Endothelial cell of umbilical vein (primary cell): ENCODE measurements around the gene PEMT. TPM values are rescaled to one million over a fixed set of nuclear protein-coding genes. Genes with fewer than 3 reads are reported as not detected.

Source experiments
- BruUV-seq: library from RNA; stranded (reverse); fragments of 400-500 nt; replicated peaks from 2 replicates; lab custom pipeline; 2021; lab: Mats Ljungman, UMichigan
- CTCF ChIA-PET: fragments of 300-600, 350-600 bp; sonication (Branson Sonifier 250); formaldehyde crosslinking; loops from one replicate; lab custom pipeline; 2021; ENCODE audit warnings: antibody characterized with exemption, inconsistent platforms; lab: Charles Lee
- POLR2A ChIA-PET: fragments of 300-600, 350-600 bp; sonication (Branson Sonifier 250); formaldehyde crosslinking; loops from one replicate; lab custom pipeline; 2021; ENCODE audit warnings: antibody characterized with exemption, inconsistent platforms; lab: Charles Lee
- DNase-seq: peaks from one replicate; pipeline ENCODE4 v3.0.0-alpha.2; 2011; ENCODE audit warnings: low read depth, low spot score
- FAIRE-seq: peaks from 2 replicates; lab custom pipeline; 2011; peaks lifted over from hg19 to GRCh38; lab: Jason Lieb, UNC
- H2AFZ ChIP-seq: 2 replicates; pipeline ENCODE4 v1.6.0; 2012; ENCODE audit warnings: low read depth, low read length, control low read depth, inconsistent platforms
- H3K27ac ChIP-seq: 2 replicates; pipeline ENCODE4 v1.5.1; 2011; ENCODE audit warnings: low read depth, mild to moderate bottlenecking, control low read depth, low read length, moderate library complexity; ENCODE audit not compliant: insufficient read depth
- H3K27me3 ChIP-seq, 2 experiments: 2 replicates each; pipeline versions ENCODE4 v1.6.0 to v1.6.1; 2011; ENCODE audit warnings: low read length in 2 of 2, mixed read lengths in 1 of 2; ENCODE audit not compliant: control insufficient read depth in 2 of 2, insufficient read depth in 2 of 2
- H3K36me3 ChIP-seq, 2 experiments: 2 replicates in 1 of 2; 3 replicates in 1 of 2; pipeline ENCODE4 v1.5.1; 2011; ENCODE audit warnings: low read length in 2 of 2, mild to moderate bottlenecking in 1 of 2, moderate library complexity in 1 of 2; ENCODE audit not compliant: control insufficient read depth in 2 of 2, insufficient read depth in 2 of 2; ENCODE audit errors: extremely low read depth in 1 of 2
- H3K4me1 ChIP-seq: 3 replicates; pipeline ENCODE4 v1.5.1; 2011; ENCODE audit warnings: mild to moderate bottlenecking, low read length; ENCODE audit not compliant: control insufficient read depth, insufficient read depth; ENCODE audit errors: extremely low read depth
- H3K4me2 ChIP-seq: 2 replicates; pipeline ENCODE4 v1.6.1; 2011; ENCODE audit warnings: low read length, control low read depth, mixed read lengths; ENCODE audit not compliant: insufficient read depth
- H3K4me3 ChIP-seq, 3 experiments: fragments of 200-600 bp in 1 of 3; sonication (generic), shearing (Covaris generic) in 1 of 3; replicated peaks in 1 of 3; 2 replicates each; pipeline ENCODE4 v1.5.1; 2011 to 2016; ENCODE audit warnings: control low read depth in 3 of 3, low read length in 3 of 3, mild to moderate bottlenecking in 2 of 3, inconsistent platforms in 1 of 3, low read depth in 1 of 3, moderate library complexity in 1 of 3; ENCODE audit not compliant: insufficient read depth in 1 of 3
- H3K79me2 ChIP-seq: 2 replicates; pipeline ENCODE4 v1.6.0; 2012; ENCODE audit warnings: low read length, inconsistent platforms; ENCODE audit not compliant: control insufficient read depth, insufficient read depth
- H3K9ac ChIP-seq: replicated peaks from 2 replicates; pipeline ENCODE3; 2011; ENCODE audit warnings: low read length, control low read depth; ENCODE audit not compliant: insufficient read depth; ENCODE audit errors: extremely low read depth
- H3K9me1 ChIP-seq: replicated peaks from 3 replicates; pipeline ENCODE4 v1.6.0; 2011; ENCODE audit warnings: mild to moderate bottlenecking, low read length; ENCODE audit not compliant: control insufficient read depth, insufficient read depth; ENCODE audit errors: extremely low read depth
- H3K9me3 ChIP-seq: replicated peaks from 2 replicates; pipeline ENCODE4 v1.5.1; 2012; ENCODE audit warnings: low read length, inconsistent platforms; ENCODE audit not compliant: control insufficient read depth, insufficient read depth
- H4K20me1 ChIP-seq: replicated peaks from 2 replicates; pipeline ENCODE3; 2011; ENCODE audit warnings: mild to moderate bottlenecking, low read length; ENCODE audit not compliant: control insufficient read depth, insufficient read depth; ENCODE audit errors: extremely low read depth
- EZH2 ChIP-seq: IDR thresholded peaks from 2 replicates; pipeline ENCODE4 v1.6.1; 2012; ENCODE audit warnings: borderline replicate concordance, low read depth, mild to moderate bottlenecking, moderate library complexity, low read length, inconsistent platforms; ENCODE audit not compliant: severe bottlenecking
- FOS ChIP-seq: IDR thresholded peaks from 2 replicates; pipeline ENCODE4 v1.6.1; 2011; ENCODE audit warnings: mild to moderate bottlenecking, low read length, moderate library complexity, borderline replicate concordance; ENCODE audit not compliant: insufficient read depth
- GATA2 ChIP-seq: IDR thresholded peaks from 2 replicates; pipeline ENCODE4 v1.7.0; 2011; ENCODE audit warnings: low read depth, mild to moderate bottlenecking, moderate library complexity, mixed read lengths, low read length; ENCODE audit not compliant: insufficient read length, insufficient read depth
- JUN ChIP-seq: IDR thresholded peaks from 2 replicates; pipeline ENCODE4 v1.6.1; 2011; ENCODE audit warnings: borderline replicate concordance, low read depth; ENCODE audit not compliant: insufficient read length, insufficient read depth
- MAX ChIP-seq: IDR thresholded peaks from 2 replicates; pipeline ENCODE4 v1.6.1; 2011; ENCODE audit not compliant: insufficient read depth, insufficient read length
- MYC ChIP-seq: IDR thresholded peaks from one replicate; pipeline ENCODE4 v1.6.1; 2011; ENCODE audit warnings: mild to moderate bottlenecking, low read depth, low read length
- POLR2A ChIP-seq: IDR thresholded peaks from 2 replicates; pipeline ENCODE4 v1.6.1; 2012; ENCODE audit warnings: low read depth, mild to moderate bottlenecking, control low read depth, low read length
- POLR2AphosphoS5 ChIP-seq: IDR thresholded peaks from 2 replicates; pipeline ENCODE4 v1.6.1; 2012; ENCODE audit warnings: low read depth, mild to moderate bottlenecking, control low read depth, low read length, moderate library complexity; ENCODE audit not compliant: insufficient read depth
- dilution Hi-C: fragments of 300-500 bp; cut with MboI; formaldehyde crosslinking; loops from one replicate; pipeline ENCODE4 v1.15.0; 2019; ENCODE audit warnings: low sequenced_read_pairs; ENCODE audit not compliant: extremely low pct_ligation_motif_present
- intact Hi-C: fragments of 100-400 bp; cut with micrococcal nuclease; formaldehyde crosslinking; loops from one replicate; pipeline ENCODE4 v1.10.0; 2022
- polyA plus RNA-seq, 4 experiments: library from polyadenylated mRNA; depleted of rRNA in 3 of 4; stranded (reverse) in 3 of 4; unstranded in 1 of 4; fragments of >200 nt; gene quantifications; 2 replicates each; pipeline versions ENCODE4 v1.2.1 to v1.2.3, GENCODE V29; 2011 to 2012; ENCODE audit warnings: missing spikeins in 1 of 4
- total RNA-seq: library from RNA; stranded (reverse); gene quantifications from 2 replicates; pipeline ENCODE4 v1.2.3, GENCODE V29; 2021
- TF ChIP-seq, protein P1 (sequence below), 2 donors: IDR thresholded peaks; 1 replicate in 1 of 2; 2 replicates in 1 of 2; pipeline ENCODE4 v1.5.1; 2011; ENCODE audit warnings: low read length in 2 of 2, mild to moderate bottlenecking in 2 of 2, moderate library complexity in 2 of 2, control low read depth in 1 of 2, inconsistent platforms in 1 of 2, low read depth in 1 of 2; ENCODE audit not compliant: insufficient read depth in 1 of 2; ENCODE audit errors: extremely low read depth in 1 of 2

PEMT gene
- total and polyA plus RNA-seq, 2 donors (not counting 3 experiments of a cell fraction or from before 2014, with no cell fraction given): 35.1 to 58.4 TPM

DNA sequence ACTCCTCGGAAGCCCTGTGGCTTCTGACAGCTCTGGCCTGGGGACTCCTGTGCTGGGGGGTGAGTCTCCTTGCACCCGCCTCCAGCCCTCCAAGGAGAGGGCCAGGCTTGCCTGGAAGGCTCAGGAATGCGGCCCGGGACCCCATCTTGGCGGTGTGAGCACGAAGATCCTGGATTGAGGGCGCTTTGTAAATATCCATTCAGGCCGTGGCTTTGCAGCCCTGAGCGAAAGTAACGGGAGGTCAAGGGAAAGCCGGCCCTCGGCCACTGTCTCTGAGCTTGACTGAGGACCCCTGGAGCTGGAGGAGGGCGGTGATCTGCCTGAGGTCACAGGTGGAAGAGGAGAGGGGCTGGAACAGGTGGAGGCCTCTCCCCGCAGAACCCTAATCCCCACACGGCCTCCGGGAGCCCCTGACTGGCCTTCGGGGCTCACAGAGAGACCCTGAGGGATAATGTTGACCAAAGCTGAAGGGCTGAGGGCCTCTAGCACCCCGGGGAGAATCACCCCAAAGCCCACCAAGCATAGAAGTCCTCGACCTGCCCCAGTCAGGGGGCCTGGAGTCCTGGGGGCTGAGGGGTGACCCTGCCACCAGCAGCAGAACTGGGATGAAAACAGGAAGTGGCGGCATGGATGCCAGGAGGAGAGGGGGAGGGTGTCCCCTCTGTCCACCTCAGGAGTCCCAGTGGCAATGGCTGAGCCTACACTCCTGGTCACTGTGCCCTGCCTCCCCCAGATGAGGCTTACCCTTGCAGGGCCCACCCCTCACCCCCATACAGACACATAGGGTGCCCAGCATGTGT is 87.0 kb downstream of the PEMT start:
- no peak overlapping the region for H2AFZ ChIP-seq
- no peaks in the 10 kb centered on the region for H3K36me3 ChIP-seq
- intact Hi-C loops (no loop called here), dilution Hi-C loops (no loop called here)
- H3K79me2 ChIP-seq: no peaks in the 10 kb centered on the region
- H3K4me3 ChIP-seq: no peak overlapping the region
- no peaks in the 10 kb centered on the region for H3K27me3 ChIP-seq
- POLR2A ChIA-PET: interaction anchor here (1.4 kb wide), 1 partner anchor 8 kb away, joined by 3 read pairs; the partner anchor contains the start of gene RASD1
- CTCF ChIA-PET: interaction anchor here (1.3 to 4.0 kb wide), 3 partner anchors 8 to 148 kb away, joined by 3 to 33 read pairs (median 6); partner anchors contain the start of gene RASD1
- FAIRE-seq (no peak), DNase-seq (no peak)
- H3K4me1 ChIP-seq: no peaks in the 10 kb centered on the region
- no TSS peak for BruUV-seq
- no peak overlapping the region for H3K27ac ChIP-seq
- no peaks in the 10 kb centered on the region for H3K9me1 ChIP-seq
- no peaks in the 10 kb centered on the region for H4K20me1 ChIP-seq
- TF ChIP-seq POLR2A (no peak), MYC (no peak), FOS (no peak), MAX (no peak), POLR2AphosphoS5 (no peak), GATA2 (no peak), EZH2 (no peak), JUN (no peak)
- TF ChIP-seq, protein P1, sequence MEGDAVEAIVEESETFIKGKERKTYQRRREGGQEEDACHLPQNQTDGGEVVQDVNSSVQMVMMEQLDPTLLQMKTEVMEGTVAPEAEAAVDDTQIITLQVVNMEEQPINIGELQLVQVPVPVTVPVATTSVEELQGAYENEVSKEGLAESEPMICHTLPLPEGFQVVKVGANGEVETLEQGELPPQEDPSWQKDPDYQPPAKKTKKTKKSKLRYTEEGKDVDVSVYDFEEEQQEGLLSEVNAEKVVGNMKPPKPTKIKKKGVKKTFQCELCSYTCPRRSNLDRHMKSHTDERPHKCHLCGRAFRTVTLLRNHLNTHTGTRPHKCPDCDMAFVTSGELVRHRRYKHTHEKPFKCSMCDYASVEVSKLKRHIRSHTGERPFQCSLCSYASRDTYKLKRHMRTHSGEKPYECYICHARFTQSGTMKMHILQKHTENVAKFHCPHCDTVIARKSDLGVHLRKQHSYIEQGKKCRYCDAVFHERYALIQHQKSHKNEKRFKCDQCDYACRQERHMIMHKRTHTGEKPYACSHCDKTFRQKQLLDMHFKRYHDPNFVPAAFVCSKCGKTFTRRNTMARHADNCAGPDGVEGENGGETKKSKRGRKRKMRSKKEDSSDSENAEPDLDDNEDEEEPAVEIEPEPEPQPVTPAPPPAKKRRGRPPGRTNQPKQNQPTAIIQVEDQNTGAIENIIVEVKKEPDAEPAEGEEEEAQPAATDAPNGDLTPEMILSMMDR (IDR thresholded peaks at IDR 0.05; ENCODE audit: extremely low read depth in 1 of 2, insufficient read depth in 1 of 2, low read depth in 1 of 2, low read length in 2 of 2): no peak
- no peak overlapping the region for H3K9ac ChIP-seq
- H3K9me3 ChIP-seq: no peaks in the 10 kb centered on the region
- no peak overlapping the region for H3K4me2 ChIP-seq
